Glutamatergic neuron (in vitro differentiated cells): ENCODE data around the gene EIF4H. TPM values are rescaled to one million over a fixed set of nuclear protein-coding genes. Genes with fewer than 3 reads are reported as not detected.
"Not testable (repeated sequence)": the region's sequence is repeated elsewhere in the genome, so short reads cannot be mapped to it uniquely, and the experiment has no call there.

ENCODE experiments used
- DNase-seq: peaks from one replicate; pipeline ENCODE4 v3.0.0; 2022
- H3K27ac Mint-ChIP-seq: one replicate; pipeline ENCODE4 v1.8.0; 2020; ENCODE audit warnings: mild to moderate bottlenecking, mixed read lengths, inconsistent platforms; ENCODE audit not compliant: unreplicated experiment
- H3K27me3 Mint-ChIP-seq: one replicate; pipeline ENCODE4 v1.8.0; 2020; ENCODE audit warnings: mild to moderate bottlenecking, moderate library complexity, mixed read lengths, inconsistent platforms; ENCODE audit not compliant: unreplicated experiment
- H3K36me3 Mint-ChIP-seq: one replicate; pipeline ENCODE4 v1.8.0; 2020; ENCODE audit warnings: mild to moderate bottlenecking, mixed read lengths, inconsistent platforms; ENCODE audit not compliant: unreplicated experiment
- H3K4me1 Mint-ChIP-seq: one replicate; pipeline ENCODE4 v1.8.0; 2020; ENCODE audit warnings: mild to moderate bottlenecking, low read depth, mixed read lengths, inconsistent platforms; ENCODE audit not compliant: unreplicated experiment
- H3K4me3 Mint-ChIP-seq: one replicate; pipeline ENCODE4 v1.8.0; 2020; ENCODE audit warnings: mild to moderate bottlenecking, mixed read lengths, inconsistent platforms; ENCODE audit not compliant: unreplicated experiment
- H3K9me3 Mint-ChIP-seq: one replicate; pipeline ENCODE4 v1.8.0; 2020; ENCODE audit warnings: mild to moderate bottlenecking, moderate library complexity, mixed read lengths, inconsistent platforms; ENCODE audit not compliant: unreplicated experiment
- total RNA-seq: library from RNA; stranded (reverse); fragmentation: NEBNext Ultra II Directional; extraction: Animal tissue kit (Norgen Biotek cat#: 25700); gene quantifications from one replicate; pipeline ENCODE4 v1.2.1, GENCODE V29; 2021; ENCODE audit not compliant: unreplicated experiment
- TF ChIP-seq, protein P1 (sequence below): fragments of 200-600 bp; sonication (generic); IDR thresholded peaks from one replicate; pipeline ENCODE4 v1.5.0; 2021; ENCODE audit not compliant: partially characterized antibody, unreplicated experiment

EIF4H gene
- total RNA-seq, 1 donor from 2014 or later = 234 TPM

- no peak overlapping the region for H3K27ac Mint-ChIP-seq
- H3K27me3 Mint-ChIP-seq = peaks cover 3% of the 10 kb centered on the region
- H3K4me3 Mint-ChIP-seq = no peak overlapping the region
- H3K9me3 Mint-ChIP-seq = peaks cover 7% of the 10 kb centered on the region
- no peaks in the 10 kb centered on the region for H3K4me1 Mint-ChIP-seq
- TF ChIP-seq, protein P1, sequence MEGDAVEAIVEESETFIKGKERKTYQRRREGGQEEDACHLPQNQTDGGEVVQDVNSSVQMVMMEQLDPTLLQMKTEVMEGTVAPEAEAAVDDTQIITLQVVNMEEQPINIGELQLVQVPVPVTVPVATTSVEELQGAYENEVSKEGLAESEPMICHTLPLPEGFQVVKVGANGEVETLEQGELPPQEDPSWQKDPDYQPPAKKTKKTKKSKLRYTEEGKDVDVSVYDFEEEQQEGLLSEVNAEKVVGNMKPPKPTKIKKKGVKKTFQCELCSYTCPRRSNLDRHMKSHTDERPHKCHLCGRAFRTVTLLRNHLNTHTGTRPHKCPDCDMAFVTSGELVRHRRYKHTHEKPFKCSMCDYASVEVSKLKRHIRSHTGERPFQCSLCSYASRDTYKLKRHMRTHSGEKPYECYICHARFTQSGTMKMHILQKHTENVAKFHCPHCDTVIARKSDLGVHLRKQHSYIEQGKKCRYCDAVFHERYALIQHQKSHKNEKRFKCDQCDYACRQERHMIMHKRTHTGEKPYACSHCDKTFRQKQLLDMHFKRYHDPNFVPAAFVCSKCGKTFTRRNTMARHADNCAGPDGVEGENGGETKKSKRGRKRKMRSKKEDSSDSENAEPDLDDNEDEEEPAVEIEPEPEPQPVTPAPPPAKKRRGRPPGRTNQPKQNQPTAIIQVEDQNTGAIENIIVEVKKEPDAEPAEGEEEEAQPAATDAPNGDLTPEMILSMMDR = peak; percentile 98
- peak; percentile 92 for DNase-seq
- H3K36me3 Mint-ChIP-seq = no peaks in the 10 kb centered on the region
These were observed 32.5 kb downstream of the EIF4H start for GRCh38 chr7:74206589-74207120.

GRCh38 chr7:74207586-74207985 is 33.4 kb downstream of the EIF4H start:
- peak overlapping the region; percentile 49 for H3K27ac Mint-ChIP-seq
- no peaks in the 10 kb centered on the region for H3K4me1 Mint-ChIP-seq
- H3K4me3 Mint-ChIP-seq = no peak overlapping the region
- no peak for DNase-seq
- TF ChIP-seq, protein P1 = no peak
- peaks cover 7% of the 10 kb centered on the region for H3K9me3 Mint-ChIP-seq
- H3K36me3 Mint-ChIP-seq = no peaks in the 10 kb centered on the region
- peaks cover 3% of the 10 kb centered on the region for H3K27me3 Mint-ChIP-seq

DNA sequence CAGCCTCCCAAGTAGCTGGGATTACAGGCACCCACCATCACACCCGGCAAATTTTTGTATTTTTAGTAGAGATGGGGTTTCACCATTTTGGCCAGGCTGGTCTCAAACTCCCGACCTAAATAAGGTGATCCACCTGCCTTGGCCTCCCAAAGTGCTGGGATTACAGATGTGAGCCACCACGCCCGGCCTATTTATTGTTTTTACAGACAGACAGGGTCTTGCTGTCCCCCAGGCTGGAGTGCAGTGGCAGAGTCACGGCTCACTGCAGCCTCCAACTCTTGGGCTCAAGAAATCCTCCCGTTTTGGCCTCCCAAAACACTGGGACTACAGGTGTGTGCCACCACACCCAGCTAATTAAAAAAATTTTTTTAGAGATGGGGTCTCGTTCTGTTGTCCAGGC is 34.1 kb downstream of the EIF4H start:
- not testable (repeated sequence) for H3K36me3 Mint-ChIP-seq, H3K27me3 Mint-ChIP-seq, H3K9me3 Mint-ChIP-seq, H3K4me3 Mint-ChIP-seq, H3K27ac Mint-ChIP-seq, DNase-seq, H3K4me1 Mint-ChIP-seq

DNA sequence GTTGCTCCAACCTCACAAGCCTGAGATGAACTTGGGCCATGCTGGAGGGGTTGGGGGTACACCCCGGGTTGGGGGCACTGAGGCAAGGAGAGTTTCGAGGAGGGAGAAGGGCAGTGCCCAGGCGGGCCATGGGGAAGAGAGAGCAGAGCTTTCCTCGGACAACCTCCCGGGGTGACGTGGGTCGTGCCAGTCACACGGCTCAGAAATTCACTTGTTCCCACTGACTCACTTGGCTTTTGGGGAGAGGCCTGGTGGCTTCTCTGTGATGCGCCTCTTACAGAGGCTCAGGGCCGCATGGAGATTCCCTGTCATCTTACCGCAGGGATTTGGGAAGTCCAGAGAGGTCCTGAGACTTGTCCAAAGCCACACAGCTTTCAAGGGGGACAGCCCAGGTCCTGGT is 38.5 kb downstream of the EIF4H start:
- Mint-ChIP-seq H3K4me3 (no peak overlapping the region), H3K9me3 (peaks cover 4% of the 10 kb centered on the region), H3K36me3 (no peaks in the 10 kb centered on the region), H3K27ac (no peak overlapping the region), H3K27me3 (peaks cover 1% of the 10 kb centered on the region), H3K4me1 (peaks cover under 1% of the 10 kb centered on the region)
- TF ChIP-seq, protein P1 = no peak
- DNase-seq = no peak

DNA sequence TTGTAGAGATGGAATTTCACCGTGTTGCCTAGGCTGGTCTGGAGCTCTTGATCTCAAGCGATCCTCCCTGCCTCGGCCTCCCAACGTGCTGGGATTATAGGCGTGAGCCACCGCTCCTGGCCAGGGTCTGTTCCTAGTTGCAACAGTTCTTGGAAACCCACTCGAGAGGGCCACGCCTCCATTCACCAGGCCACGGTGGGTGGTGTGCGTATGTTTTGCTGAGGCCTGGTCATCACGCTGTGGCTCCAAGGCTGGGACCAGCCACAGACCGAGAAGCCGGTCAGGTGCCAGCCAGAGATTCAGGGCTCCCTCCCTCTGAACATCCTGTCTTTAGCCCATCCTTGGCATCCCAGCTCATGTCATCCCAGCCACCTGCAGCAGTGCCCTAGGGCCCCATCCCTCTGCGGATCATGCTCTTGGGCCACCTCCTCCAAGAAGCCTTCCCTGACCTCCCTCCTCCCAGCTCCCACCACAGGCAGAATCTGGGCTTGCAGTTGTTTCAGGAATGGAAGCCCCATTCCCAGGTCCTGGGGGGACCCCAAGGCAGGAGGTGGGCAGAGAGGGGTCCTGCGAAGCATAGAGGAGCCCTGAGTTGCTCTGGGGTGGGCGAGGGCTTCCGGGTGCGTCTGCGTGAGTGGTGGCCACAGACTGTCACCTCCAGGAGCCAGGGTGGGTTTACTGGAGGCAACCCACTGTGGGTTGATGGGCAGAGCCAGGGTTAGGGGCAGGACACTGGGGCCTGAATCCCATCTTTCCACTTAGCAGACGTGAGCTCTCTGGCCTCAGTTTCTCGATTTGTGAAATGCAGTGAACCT is 40.9 kb downstream of the EIF4H start:
- Mint-ChIP-seq H3K27me3 (no peaks in the 10 kb centered on the region), H3K4me1 (peaks cover 2% of the 10 kb centered on the region), H3K27ac (no peak overlapping the region)

More for the DNA sequence above, 40.9 kb downstream of the EIF4H start:
- H3K36me3 Mint-ChIP-seq = no peaks in the 10 kb centered on the region
- DNase-seq = no peak
- no peak overlapping the region for H3K4me3 Mint-ChIP-seq
- TF ChIP-seq, protein P1 = no peak
- peaks cover 3% of the 10 kb centered on the region for H3K9me3 Mint-ChIP-seq
